ENCODE measurements around the gene NISCH. TPM values are rescaled to one million over a fixed set of nuclear protein-coding genes. Genes with fewer than 3 reads are reported as not detected.

Gene NISCH
- total and polyA plus RNA-seq, 2 donors (not counting 1 experiment from before 2014, with no cell fraction given): 130 to 169 TPM

Other genes with a start within 250 kb of the NISCH start
- gene TLR9, start 230.0 kb upstream of the NISCH start, total RNA-seq: 16.0 and 21.0 TPM in 2 replicates
- 1.9 and 3.7 TPM in 2 replicates for gene TLR9, start 230.0 kb upstream of the NISCH start, polyA plus RNA-seq
- 53.5 and 60.3 TPM in 2 replicates for gene TWF2, start 216.4 kb upstream of the NISCH start, total RNA-seq
- 59.7 and 88.2 TPM in 2 replicates for gene TWF2, start 216.4 kb upstream of the NISCH start, polyA plus RNA-seq
- gene PPM1M, start 209.8 kb upstream of the NISCH start, total RNA-seq: 45.0 and 53.6 TPM in 2 replicates
- gene PPM1M, start 209.8 kb upstream of the NISCH start, polyA plus RNA-seq: 42.5 and 65.2 TPM in 2 replicates
- gene WDR82, start 177.0 kb upstream of the NISCH start, total RNA-seq: 94.0 and 101 TPM in 2 replicates
- gene WDR82, start 177.0 kb upstream of the NISCH start, polyA plus RNA-seq: 27.8 and 46.5 TPM in 2 replicates
- 39.8 and 45.2 TPM in 2 replicates for gene GLYCTK, start 167.8 kb upstream of the NISCH start, total RNA-seq
- gene GLYCTK, start 167.8 kb upstream of the NISCH start, polyA plus RNA-seq: 34.3 and 46.9 TPM in 2 replicates
- gene DNAH1, start 139.3 kb upstream of the NISCH start, total RNA-seq: 47.2 and 47.6 TPM in 2 replicates
- 59.2 and 60.9 TPM in 2 replicates for gene DNAH1, start 139.3 kb upstream of the NISCH start, polyA plus RNA-seq
- gene BAP1, start 45.6 kb upstream of the NISCH start, total RNA-seq: 91.4 and 94.1 TPM in 2 replicates
- 81.6 and 132 TPM in 2 replicates for gene BAP1, start 45.6 kb upstream of the NISCH start, polyA plus RNA-seq
- gene PHF7, start 44.9 kb upstream of the NISCH start, total RNA-seq: 23.8 and 24.9 TPM in 2 replicates
- 12.8 and 22.2 TPM in 2 replicates for gene PHF7, start 44.9 kb upstream of the NISCH start, polyA plus RNA-seq
- 0.27 and 0.42 TPM in 2 replicates for gene SEMA3G, start 10.5 kb upstream of the NISCH start, total RNA-seq
- gene SEMA3G, start 10.5 kb upstream of the NISCH start, polyA plus RNA-seq: 0.07 and 0.10 TPM in 2 replicates
- 1.1 TPM in 1 of 2 replicates, not detected in the other for gene TNNC1, start 1.6 kb upstream of the NISCH start, total RNA-seq
- 5.4 and 16.7 TPM in 2 replicates for gene TNNC1, start 1.6 kb upstream of the NISCH start, polyA plus RNA-seq
- 4.0 and 4.5 TPM in 2 replicates for gene STAB1, start 39.7 kb downstream of the NISCH start, total RNA-seq
- gene STAB1, start 39.7 kb downstream of the NISCH start, polyA plus RNA-seq: 3.8 and 5.6 TPM in 2 replicates
- 8.1 and 11.2 TPM in 2 replicates for gene NT5DC2, start 78.3 kb downstream of the NISCH start, total RNA-seq
- gene NT5DC2, start 78.3 kb downstream of the NISCH start, polyA plus RNA-seq: 11.9 and 19.0 TPM in 2 replicates
- gene UQCC5, start 81.0 kb downstream of the NISCH start, total RNA-seq: 10.3 and 16.4 TPM in 2 replicates
- gene UQCC5, start 81.0 kb downstream of the NISCH start, polyA plus RNA-seq: 1.1 and 1.5 TPM in 2 replicates
- 81.1 and 85.9 TPM in 2 replicates for gene PBRM1, start 230.3 kb downstream of the NISCH start, total RNA-seq
- gene PBRM1, start 230.3 kb downstream of the NISCH start, polyA plus RNA-seq: 16.8 and 26.9 TPM in 2 replicates
- 67.3 and 68.5 TPM in 2 replicates for gene GNL3, start 230.4 kb downstream of the NISCH start, total RNA-seq
- gene GNL3, start 230.4 kb downstream of the NISCH start, polyA plus RNA-seq: 32.6 and 41.7 TPM in 2 replicates